Hepatocyte (in vitro differentiated cells): ENCODE results near the gene CARMIL1.

Experiments
- CTCF ChIP-seq: fragments of 200-600 bp; sonication (generic); IDR thresholded peaks from 2 replicates; pipeline ENCODE4 v1.5.1; 2016; ENCODE audit warnings: antibody characterized with exemption, mild to moderate bottlenecking; ENCODE audit not compliant: poor library complexity
- EZH2 ChIP-seq: fragments of 200-600 bp; sonication (generic); IDR thresholded peaks from 2 replicates; pipeline ENCODE4 v1.6.1; 2016; ENCODE audit warnings: antibody characterized with exemption, mild to moderate bottlenecking, borderline replicate concordance
- EZH2phosphoT487 ChIP-seq: fragments of 200-600 bp; sonication (generic); IDR thresholded peaks from one replicate; pipeline ENCODE4 v1.6.1; 2018; ENCODE audit warnings: antibody characterized with exemption, mild to moderate bottlenecking, low read depth, moderate library complexity; ENCODE audit not compliant: unreplicated experiment, severe bottlenecking

- TF ChIP-seq CTCF: no peak
- no peak for TF ChIP-seq EZH2phosphoT487
- no peak for TF ChIP-seq EZH2
These were observed 323.5 kb downstream of the CARMIL1 start for GRCh38 chr6:25602674-25602982.
